SK-N-SH (cell line): ENCODE results near the gene POLR2C. TPM values are rescaled to one million over a fixed set of nuclear protein-coding genes. Genes with fewer than 3 reads are reported as not detected.
A peak's percentile ranks its signal among the peaks of the same experiment; 100 is the strongest.

Experiments
- CTCF ChIA-PET: fragments of 300-600, 350-600 bp; formaldehyde crosslinking; extraction: SDS; loops from one replicate; lab custom pipeline; 2021; lab: Yijun Ruan, JAX
- POLR2A ChIA-PET: fragments of 350-600 bp; sonication (Branson Sonifier 250); formaldehyde crosslinking; extraction: SDS; loops from one replicate; lab custom pipeline; 2020; ENCODE audit warnings: antibody characterized with exemption, inconsistent platforms; lab: Yijun Ruan, JAX
- DNase-seq: peaks from one replicate; pipeline ENCODE4 v3.0.0; 2012
- H2AFZ ChIP-seq: fragments of 200-600 bp; sonication (generic); 2 replicates; pipeline ENCODE4 v1.8.1; 2016; ENCODE audit warnings: antibody characterized with exemption, mild to moderate bottlenecking, low read depth
- H3F3A ChIP-seq: fragments of 200-600 bp; sonication (generic); replicated peaks from 2 replicates; pipeline ENCODE3; 2016; ENCODE audit warnings: antibody characterized with exemption, mild to moderate bottlenecking; ENCODE audit not compliant: insufficient read depth
- H3K27ac ChIP-seq, 2 experiments: fragments of 200-500 bp in 1 of 2; fragments of 200-600 bp in 1 of 2; sonication (Bioruptor generic) in 1 of 2; sonication (generic), shearing (Covaris generic) in 1 of 2; 2 replicates each; pipeline versions ENCODE4 v1.5.1 to v1.6.1; 2014 to 2016; ENCODE audit warnings: low read depth in 2 of 2, inconsistent platforms in 1 of 2, low read length in 1 of 2, mild to moderate bottlenecking in 1 of 2, mixed read lengths in 1 of 2
- H3K27me3 ChIP-seq: fragments of 200-600 bp; sonication (generic), shearing (Covaris generic); 2 replicates; pipeline ENCODE4 v1.6.1; 2016; ENCODE audit warnings: mixed run types; ENCODE audit not compliant: insufficient read depth
- H3K36me3 ChIP-seq, 2 experiments: fragments of 200-500 bp in 1 of 2; fragments of 200-600 bp in 1 of 2; sonication (Bioruptor generic) in 1 of 2; sonication (generic) in 1 of 2; replicated peaks in 1 of 2; 2 replicates each; pipeline versions ENCODE3 to v1.5.1; 2014 to 2016; ENCODE audit warnings: low read length in 1 of 2, mild to moderate bottlenecking in 1 of 2; ENCODE audit not compliant: insufficient read depth in 2 of 2, control insufficient read depth in 1 of 2
- H3K4me1 ChIP-seq, 2 experiments: fragments of 200-500 bp in 1 of 2; fragments of 200-600 bp in 1 of 2; sonication (Bioruptor generic) in 1 of 2; sonication (generic), shearing (Covaris generic) in 1 of 2; 2 replicates each; pipeline versions ENCODE4 v1.5.1 to v1.6.1; 2014 to 2016; ENCODE audit warnings: low read depth in 1 of 2, low read length in 1 of 2, mixed run types in 1 of 2; ENCODE audit not compliant: insufficient read depth in 2 of 2, control insufficient read depth in 1 of 2
- H3K4me2 ChIP-seq: fragments of 200-600 bp; sonication (generic), shearing (Covaris generic); 2 replicates; pipeline ENCODE4 v1.6.1; 2017; ENCODE audit warnings: mixed run types
- H3K4me3 ChIP-seq, 2 experiments: fragments of 200-500 bp in 1 of 2; fragments of 200-600 bp in 1 of 2; sonication (Bioruptor generic) in 1 of 2; sonication (generic), shearing (Covaris generic) in 1 of 2; 2 replicates each; pipeline versions ENCODE4 v1.5.1 to v1.8.1; 2014 to 2016; ENCODE audit warnings: low read depth in 2 of 2, inconsistent platforms in 1 of 2, low read length in 1 of 2, mild to moderate bottlenecking in 1 of 2, mixed read lengths in 1 of 2, moderate library complexity in 1 of 2
- H3K79me2 ChIP-seq: fragments of 200-600 bp; sonication (generic); 2 replicates; pipeline ENCODE4 v1.8.1; 2017; ENCODE audit warnings: mild to moderate bottlenecking; ENCODE audit not compliant: insufficient read depth
- H3K9ac ChIP-seq: fragments of 200-600 bp; sonication (generic); 2 replicates; pipeline ENCODE4 v1.6.1; 2017; ENCODE audit warnings: mixed run types
- H3K9me2 ChIP-seq: fragments of 200-600 bp; sonication (generic); 2 replicates; pipeline ENCODE4 v1.6.1; 2017; ENCODE audit warnings: mixed run types
- H3K9me3 ChIP-seq: fragments of 200-600 bp; sonication (generic); 2 replicates; pipeline ENCODE4 v1.6.1; 2017; ENCODE audit warnings: mixed run types, mild to moderate bottlenecking, moderate library complexity
- H4K20me1 ChIP-seq: fragments of 200-600 bp; sonication (generic); 2 replicates; pipeline ENCODE4 v1.6.1; 2017; ENCODE audit warnings: mild to moderate bottlenecking, mixed run types; ENCODE audit not compliant: insufficient read depth
- CTCF ChIP-seq: fragments of 200-600 bp; sonication (generic); IDR thresholded peaks from 2 replicates; pipeline ENCODE4 v1.6.1; 2017; ENCODE audit warnings: antibody characterized with exemption, mild to moderate bottlenecking, moderate library complexity
- ELF1 ChIP-seq: IDR thresholded peaks from 2 replicates; pipeline ENCODE4 v1.4.0; 2012
- FOSL2 ChIP-seq: IDR thresholded peaks from 2 replicates; pipeline ENCODE4 v1.4.0; 2012; ENCODE audit warnings: low read depth, mild to moderate bottlenecking, moderate library complexity, borderline replicate concordance
- FOXJ3 ChIP-seq: sonication (generic); formaldehyde crosslinking; IDR thresholded peaks from 2 replicates; pipeline ENCODE4 v1.5.1; 2020; ENCODE audit warnings: mild to moderate bottlenecking, missing genetic modification reagents
- FOXM1 ChIP-seq: IDR thresholded peaks from 2 replicates; pipeline ENCODE4 v1.4.0; 2012; ENCODE audit warnings: low read depth, mild to moderate bottlenecking
- MEF2A ChIP-seq: IDR thresholded peaks from 2 replicates; pipeline ENCODE4 v1.4.0; 2012; ENCODE audit warnings: low read depth, borderline replicate concordance
- MXI1 ChIP-seq: IDR thresholded peaks from 2 replicates; pipeline ENCODE4 v1.6.1; 2012; ENCODE audit warnings: mild to moderate bottlenecking, low read depth, low read length, improper control_type of control experiment
- NFIC ChIP-seq: IDR thresholded peaks from 2 replicates; pipeline ENCODE4 v1.4.0; 2012; ENCODE audit warnings: borderline replicate concordance
- NRF1 ChIP-seq: IDR thresholded peaks from 2 replicates; pipeline ENCODE4 v1.6.1; 2012; ENCODE audit warnings: low read depth, mild to moderate bottlenecking, low read length
- PBX3 ChIP-seq: IDR thresholded peaks from 2 replicates; pipeline ENCODE4; 2012
- RAD21 ChIP-seq: IDR thresholded peaks from 2 replicates; pipeline ENCODE4 v1.6.1; 2012; ENCODE audit warnings: mild to moderate bottlenecking, low read length
- RXRA ChIP-seq: IDR thresholded peaks from 2 replicates; pipeline ENCODE4 v1.4.0; 2012; ENCODE audit warnings: low read depth, mild to moderate bottlenecking, borderline replicate concordance
- SMC3 ChIP-seq: IDR thresholded peaks from 2 replicates; pipeline ENCODE4 v1.6.1; 2012; ENCODE audit warnings: low read depth, low read length, improper control_type of control experiment
- TCF12 ChIP-seq: IDR thresholded peaks from 2 replicates; pipeline ENCODE4 v1.4.0; 2012
- TEAD4 ChIP-seq: IDR thresholded peaks from 2 replicates; pipeline ENCODE4 v1.4.0; 2012; ENCODE audit warnings: mild to moderate bottlenecking, borderline replicate concordance; ENCODE audit not compliant: insufficient read depth
- YY1 ChIP-seq: IDR thresholded peaks from 2 replicates; pipeline ENCODE4 v1.4.0; 2012; ENCODE audit warnings: low read depth, mild to moderate bottlenecking
- WGBS: methylation state at CpG from one replicate; pipeline ENCODE4 v1.1.6; 2017; ENCODE audit warnings: low lambda C conversion rate; 5-methylcytosine and 5-hydroxymethylcytosine counted together
- polyA plus RNA-seq, 3 experiments: library from polyadenylated mRNA; depleted of rRNA; stranded (reverse); fragments of >200 nt; gene quantifications; 2 replicates each; pipeline ENCODE4 v1.2.3, GENCODE V29; 2012
- TF ChIP-seq, protein P1 (sequence below): fragments of 150-350 bp; IDR thresholded peaks from 2 replicates; pipeline ENCODE4 v1.6.1; 2016; ENCODE audit warnings: mild to moderate bottlenecking, low read depth, low read length
- TF ChIP-seq, protein P2 (sequence below): fragments of 150-350 bp; IDR thresholded peaks from 2 replicates; pipeline ENCODE4 v1.6.1; 2017; ENCODE audit warnings: antibody characterized with exemption, low read length, low read depth, borderline replicate concordance

Gene POLR2C
- polyA plus RNA-seq, 1 of the 3 experiments (the other 2 are of a cell fraction): 160 TPM

- POLR2A ChIA-PET: interaction anchor here (0.5 to 5.1 kb wide), 6 partner anchors 9 to 132 kb away, joined by 3 to 52 read pairs (median 4); partner anchors contain the start of genes CIAPIN1, COQ9 and DOK4
Measured at GRCh38 chr16:57474671-57475661, 12.5 kb downstream of the POLR2C start.

GRCh38 chr16:57475711-57476339 lies 13.3 kb downstream of the POLR2C start:
- Histone ChIP-seq H3K36me3 (peaks cover 6 to 37% of the 10 kb centered on the region in 2 experiments), H3K27me3 (no peaks in the 10 kb centered on the region), H3K79me2 (peaks cover 7% of the 10 kb centered on the region; the same call in 1 of the 2 replicates), H3K4me3 (no peak overlapping the region; a peak in 1 of 4 replicates), H4K20me1 (0 out of 2 replicates have a peak, but pooled peaks cover 6% of the 10 kb centered on the region), H3K27ac (peak overlapping the region in 1 of 2 experiments; percentile 90; a peak in 2 of 4 replicates), H2AFZ (no peak overlapping the region), H3K9ac (no peak overlapping the region), H3F3A (peaks cover 4% of the 10 kb centered on the region), H3K4me2 (no peak overlapping the region), H3K9me3 (no peaks in the 10 kb centered on the region), H3K4me1 (peaks cover 14 to 97% of the 10 kb centered on the region in 2 experiments), H3K9me2 (no peaks in the 10 kb centered on the region)
- WGBS: 43% methylated on average over 9 of the region's 12 CpGs
- peak; percentile 83 for DNase-seq
- ChIA-PET CTCF (interaction anchor here (0.7 to 21.0 kb wide), 6 partner anchors 12 to 58 kb away, joined by 4 to 354 read pairs (median 6); partner anchors contain the start of genes CIAPIN1, COQ9 and POLR2C), POLR2A (interaction anchor here (0.6 to 5.1 kb wide), 5 partner anchors 8 to 1230 kb away, joined by 3 to 52 read pairs (median 4); partner anchors contain the start of genes CIAPIN1, COQ9 and DOK4)
- TF ChIP-seq RAD21 (peak; percentile 47), SMC3 (peak; percentile 15; the same call in 1 of the 2 replicates), FOXM1 (no peak), PBX3 (no peak), NRF1 (no peak), CTCF (peak; percentile 49)
- TF ChIP-seq, protein P1, sequence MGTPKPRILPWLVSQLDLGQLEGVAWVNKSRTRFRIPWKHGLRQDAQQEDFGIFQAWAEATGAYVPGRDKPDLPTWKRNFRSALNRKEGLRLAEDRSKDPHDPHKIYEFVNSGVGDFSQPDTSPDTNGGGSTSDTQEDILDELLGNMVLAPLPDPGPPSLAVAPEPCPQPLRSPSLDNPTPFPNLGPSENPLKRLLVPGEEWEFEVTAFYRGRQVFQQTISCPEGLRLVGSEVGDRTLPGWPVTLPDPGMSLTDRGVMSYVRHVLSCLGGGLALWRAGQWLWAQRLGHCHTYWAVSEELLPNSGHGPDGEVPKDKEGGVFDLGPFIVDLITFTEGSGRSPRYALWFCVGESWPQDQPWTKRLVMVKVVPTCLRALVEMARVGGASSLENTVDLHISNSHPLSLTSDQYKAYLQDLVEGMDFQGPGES: no peak

More at GRCh38 chr16:57474671-57475661, 12.5 kb downstream of the POLR2C start:
- no peak overlapping the region for H3K9ac ChIP-seq
- 0 out of 2 replicates have a peak, but pooled peaks cover 9% of the 10 kb centered on the region for H4K20me1 ChIP-seq
- no peak for DNase-seq
- H2AFZ ChIP-seq: no peak overlapping the region
- no peak overlapping the region for H3K4me3 ChIP-seq
- no peak overlapping the region for H3K4me2 ChIP-seq
- peaks cover 7% of the 10 kb centered on the region; the same call in 1 of the 2 replicates for H3K79me2 ChIP-seq
- peaks cover 7 to 97% of the 10 kb centered on the region in 2 experiments for H3K4me1 ChIP-seq
- 93% methylated on average over 24 of the region's 30 CpGs for WGBS
- no peaks in the 10 kb centered on the region for H3K9me3 ChIP-seq
- CTCF ChIA-PET: interaction anchor here (0.7 to 21.0 kb wide), 5 partner anchors 12 to 39 kb away, joined by 4 to 354 read pairs (median 6); partner anchors contain the start of genes CIAPIN1, COQ9 and POLR2C
- peaks cover 14 to 46% of the 10 kb centered on the region in 2 experiments for H3K36me3 ChIP-seq
- no peaks in the 10 kb centered on the region for H3K9me2 ChIP-seq
- TF ChIP-seq NFIC (no peak), MXI1 (no peak), TCF12 (no peak), RAD21 (no peak), RXRA (no peak), FOSL2 (no peak), TEAD4 (no peak), ELF1 (no peak), MEF2A (no peak), YY1 (no peak), FOXJ3 (no peak)
- TF ChIP-seq, protein P2, sequence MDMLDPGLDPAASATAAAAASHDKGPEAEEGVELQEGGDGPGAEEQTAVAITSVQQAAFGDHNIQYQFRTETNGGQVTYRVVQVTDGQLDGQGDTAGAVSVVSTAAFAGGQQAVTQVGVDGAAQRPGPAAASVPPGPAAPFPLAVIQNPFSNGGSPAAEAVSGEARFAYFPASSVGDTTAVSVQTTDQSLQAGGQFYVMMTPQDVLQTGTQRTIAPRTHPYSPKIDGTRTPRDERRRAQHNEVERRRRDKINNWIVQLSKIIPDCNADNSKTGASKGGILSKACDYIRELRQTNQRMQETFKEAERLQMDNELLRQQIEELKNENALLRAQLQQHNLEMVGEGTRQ: no peak
- peaks cover 4% of the 10 kb centered on the region for H3F3A ChIP-seq
- H3K27ac ChIP-seq: peak overlapping the region in 1 of 2 experiments; percentile 95; a peak in 2 of 4 replicates
- H3K27me3 ChIP-seq: no peaks in the 10 kb centered on the region
